Measurements from ENCODE around the gene ABCF3. TPM values are rescaled to one million over a fixed set of nuclear protein-coding genes. Genes with fewer than 3 reads are reported as not detected.
A peak's percentile ranks its signal among the peaks of the same experiment; 100 is the strongest.
"Not testable (repeated sequence)": the region's sequence is repeated elsewhere in the genome, so short reads cannot be mapped to it uniquely, and the experiment has no call there.

ABCF3 gene, protein sequence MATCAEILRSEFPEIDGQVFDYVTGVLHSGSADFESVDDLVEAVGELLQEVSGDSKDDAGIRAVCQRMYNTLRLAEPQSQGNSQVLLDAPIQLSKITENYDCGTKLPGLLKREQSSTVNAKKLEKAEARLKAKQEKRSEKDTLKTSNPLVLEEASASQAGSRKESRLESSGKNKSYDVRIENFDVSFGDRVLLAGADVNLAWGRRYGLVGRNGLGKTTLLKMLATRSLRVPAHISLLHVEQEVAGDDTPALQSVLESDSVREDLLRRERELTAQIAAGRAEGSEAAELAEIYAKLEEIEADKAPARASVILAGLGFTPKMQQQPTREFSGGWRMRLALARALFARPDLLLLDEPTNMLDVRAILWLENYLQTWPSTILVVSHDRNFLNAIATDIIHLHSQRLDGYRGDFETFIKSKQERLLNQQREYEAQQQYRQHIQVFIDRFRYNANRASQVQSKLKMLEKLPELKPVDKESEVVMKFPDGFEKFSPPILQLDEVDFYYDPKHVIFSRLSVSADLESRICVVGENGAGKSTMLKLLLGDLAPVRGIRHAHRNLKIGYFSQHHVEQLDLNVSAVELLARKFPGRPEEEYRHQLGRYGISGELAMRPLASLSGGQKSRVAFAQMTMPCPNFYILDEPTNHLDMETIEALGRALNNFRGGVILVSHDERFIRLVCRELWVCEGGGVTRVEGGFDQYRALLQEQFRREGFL
- polyA plus RNA-seq (ENCODE audit: insufficient read length) = 53.2 TPM

DNA sequence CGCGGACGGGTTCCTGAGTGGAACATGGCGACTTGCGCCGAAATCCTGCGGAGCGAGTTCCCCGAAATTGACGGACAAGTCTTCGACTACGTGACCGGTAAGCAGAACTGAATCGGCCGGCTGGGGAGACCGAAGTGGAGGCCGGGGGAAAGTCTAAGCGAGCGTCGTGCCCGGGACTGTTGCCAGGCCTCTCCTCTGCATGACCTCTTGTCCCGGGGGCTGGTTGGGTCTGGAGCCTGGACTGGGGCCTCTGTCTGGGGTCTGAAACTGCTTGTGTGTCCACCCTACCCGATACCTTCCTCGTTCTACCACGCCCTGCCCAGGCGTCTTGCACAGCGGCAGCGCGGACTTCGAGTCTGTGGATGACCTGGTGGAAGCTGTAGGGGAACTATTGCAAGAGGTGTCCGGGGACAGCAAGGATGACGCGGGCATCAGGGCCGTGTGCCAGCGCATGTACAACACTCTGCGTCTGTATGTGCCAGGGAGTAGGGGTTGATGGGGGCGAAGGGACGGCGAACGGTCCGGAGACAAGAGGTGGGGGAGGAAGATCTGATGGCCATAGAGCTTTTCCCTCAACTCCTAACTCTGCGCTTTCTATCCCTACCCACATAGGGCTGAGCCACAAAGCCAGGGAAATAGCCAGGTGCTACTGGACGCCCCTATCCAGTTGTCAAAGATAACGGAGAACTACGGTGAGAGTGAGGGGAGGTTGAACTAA is at the start of gene ABCF3:
ABCF3 (plus strand) TSS at position 16 of the 718 bp plus-strand sequence; CDS start at position 25, 9 bp downstream.
- no peak for DNase-seq (ENCODE audit: low read depth)

DNA sequence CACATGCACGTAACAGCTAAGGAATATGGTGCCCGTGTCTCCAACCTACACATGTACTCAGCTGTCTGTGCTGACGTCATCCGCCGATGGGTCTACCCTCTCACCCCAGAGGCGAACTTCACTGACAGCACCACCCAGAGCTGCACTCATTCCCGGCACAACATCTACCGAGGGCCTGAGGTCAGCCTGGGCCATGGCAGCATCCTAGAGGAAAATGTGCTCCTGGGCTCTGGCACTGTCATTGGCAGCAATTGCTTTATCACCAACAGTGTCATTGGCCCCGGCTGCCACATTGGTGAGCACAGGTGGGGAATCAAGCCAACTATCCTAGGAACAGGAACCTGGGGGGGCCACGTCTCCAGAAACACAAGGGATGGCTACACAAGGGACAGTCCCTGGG is 45.6 kb upstream of the ABCF3 start:
- no peak for DNase-seq (ENCODE audit: low read depth)

DNA sequence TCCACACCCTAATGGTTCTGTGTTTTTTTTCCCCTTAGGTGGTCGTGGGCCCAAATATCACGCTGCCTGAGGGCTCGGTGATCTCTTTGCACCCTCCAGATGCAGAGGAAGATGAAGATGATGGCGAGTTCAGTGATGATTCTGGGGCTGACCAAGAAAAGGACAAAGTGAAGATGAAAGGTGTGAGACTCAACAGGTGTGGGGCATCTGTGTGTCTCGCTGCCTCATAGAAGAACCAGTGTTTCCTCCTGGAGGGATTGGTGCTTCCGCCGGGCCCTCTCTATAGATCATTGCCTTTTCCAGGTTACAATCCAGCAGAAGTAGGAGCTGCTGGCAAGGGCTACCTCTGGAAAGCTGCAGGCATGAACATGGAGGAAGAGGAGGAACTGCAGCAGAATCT is 43.8 kb upstream of the ABCF3 start:
- no peak for DNase-seq (ENCODE audit: low read depth)

DNA sequence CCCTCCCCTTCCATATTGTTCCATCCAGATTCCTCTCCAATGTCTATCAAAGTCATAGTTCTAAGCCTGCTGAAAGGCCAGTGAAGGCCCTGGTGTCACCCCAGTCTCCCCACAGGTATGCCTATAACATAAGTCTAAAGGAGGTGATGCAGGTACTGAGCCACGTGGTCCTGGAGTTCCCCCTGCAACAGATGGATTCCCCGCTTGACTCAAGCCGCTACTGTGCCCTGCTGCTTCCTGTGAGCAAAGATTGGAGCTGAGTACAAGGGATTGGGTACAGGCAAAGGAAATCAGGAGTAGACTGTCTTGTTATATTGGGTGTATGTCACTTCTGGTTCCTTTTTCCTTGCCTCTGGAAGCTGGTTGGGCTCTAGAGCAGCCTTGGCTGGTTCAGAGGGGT is 42.7 kb upstream of the ABCF3 start:
- DNase-seq (ENCODE audit: low read depth) = no peak

DNA sequence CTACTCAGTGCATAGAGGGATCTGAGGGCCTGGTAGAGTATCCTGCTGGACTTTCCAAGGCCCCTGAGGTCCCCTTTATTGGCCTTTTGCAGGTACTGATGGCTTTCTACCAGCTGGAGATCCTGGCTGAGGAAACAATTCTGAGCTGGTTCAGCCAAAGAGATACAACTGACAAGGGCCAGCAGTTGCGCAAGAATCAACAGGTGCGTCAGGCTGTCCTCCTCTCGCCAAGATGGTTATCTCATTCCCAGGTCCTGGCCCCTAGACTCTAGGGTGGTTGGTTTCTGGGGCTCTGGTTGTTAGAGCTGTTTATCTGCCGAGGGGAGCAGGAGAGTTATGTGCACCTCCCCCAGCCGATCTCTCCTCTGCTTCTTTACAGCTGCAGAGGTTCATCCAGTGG is 41.5 kb upstream of the ABCF3 start:
- no peak for DNase-seq (ENCODE audit: low read depth)

DNA sequence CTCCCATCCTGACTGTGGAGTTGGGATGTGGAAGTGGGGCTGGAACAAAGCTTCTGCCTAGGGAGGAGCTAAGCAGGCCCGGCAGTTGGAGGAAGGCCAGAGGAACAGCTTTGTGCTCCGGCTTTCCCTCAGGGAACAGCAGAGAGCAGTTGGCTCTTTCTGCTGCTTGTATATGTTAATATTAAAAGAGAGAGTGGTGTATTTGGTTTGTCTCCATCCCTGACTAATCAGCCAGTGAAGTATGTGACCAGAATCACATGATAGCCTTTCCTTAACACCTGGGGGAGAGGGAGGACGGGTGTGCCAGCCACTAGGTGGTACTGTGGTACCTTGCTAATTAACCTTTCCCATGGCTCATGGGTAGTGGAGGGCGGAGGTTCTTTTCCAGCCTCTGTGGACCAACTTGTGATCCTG is 40.9 kb upstream of the ABCF3 start:
- DNase-seq (ENCODE audit: low read depth) = peak; percentile 60

DNA sequence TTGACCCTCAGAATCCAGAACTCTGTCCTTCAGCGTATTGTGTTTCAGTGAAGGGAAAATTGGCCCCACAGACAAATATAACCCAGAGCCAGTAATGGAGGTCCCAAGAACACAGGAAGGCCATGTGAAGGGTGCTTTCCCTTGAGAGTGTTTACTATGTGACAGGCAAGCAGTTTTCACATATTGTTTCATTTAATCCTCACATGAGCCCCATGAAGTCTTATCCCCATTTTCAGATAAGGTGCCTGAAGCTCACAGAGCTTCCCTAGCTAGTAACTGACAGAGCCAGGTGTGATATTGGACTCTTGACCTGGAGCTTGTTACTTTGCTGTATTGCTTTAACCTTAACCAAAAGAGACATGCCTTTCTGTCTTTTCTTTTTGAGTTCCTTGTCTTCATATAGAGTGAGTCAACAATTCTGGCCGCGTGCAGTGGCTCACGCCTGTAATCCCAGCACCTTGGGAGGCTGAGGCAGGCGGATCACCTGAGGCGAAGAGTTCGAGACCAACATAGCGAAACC is 40.2 kb upstream of the ABCF3 start:
- no peak for DNase-seq (ENCODE audit: low read depth)

DNA sequence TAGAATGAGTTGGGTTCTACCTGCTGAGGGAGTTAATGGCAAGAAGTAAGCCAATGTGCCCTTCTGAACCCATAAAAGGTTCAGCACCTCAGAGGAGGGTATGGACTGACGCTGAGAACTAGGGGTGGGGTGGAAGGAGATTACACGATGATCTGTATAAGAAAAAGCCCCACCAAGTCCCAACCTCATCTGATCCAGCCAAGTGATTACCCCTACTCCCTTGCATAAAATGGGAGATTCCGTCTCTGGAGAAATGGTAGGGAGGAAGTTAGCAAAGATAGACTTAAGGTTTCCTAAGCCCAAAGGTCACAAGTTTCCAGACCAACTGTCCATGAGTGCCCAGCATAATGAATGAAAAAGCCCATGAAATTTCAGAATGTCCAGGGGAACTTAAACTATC is 37.9 kb upstream of the ABCF3 start:
- DNase-seq (ENCODE audit: low read depth) = no peak

DNA sequence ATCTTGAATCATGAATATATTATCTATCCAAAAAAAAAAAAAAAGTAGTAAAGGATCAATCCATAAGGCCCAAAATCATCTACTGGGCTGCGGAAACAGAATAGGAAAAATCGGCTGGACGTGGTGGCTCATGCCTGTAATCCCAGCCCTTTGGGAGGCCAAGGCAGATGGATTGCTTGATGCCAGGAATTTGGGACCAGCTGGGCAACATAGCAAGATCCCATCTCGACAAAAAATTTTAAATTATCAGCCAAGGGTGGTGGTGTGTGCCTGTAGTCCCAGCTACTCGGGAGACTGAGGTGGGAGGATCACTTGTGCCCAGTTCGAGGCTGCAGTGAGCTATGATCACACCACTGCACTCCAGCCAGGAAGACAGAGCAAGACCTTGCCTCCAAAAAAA is 36.9 kb upstream of the ABCF3 start:
- DNase-seq (ENCODE audit: low read depth) = no peak

DNA sequence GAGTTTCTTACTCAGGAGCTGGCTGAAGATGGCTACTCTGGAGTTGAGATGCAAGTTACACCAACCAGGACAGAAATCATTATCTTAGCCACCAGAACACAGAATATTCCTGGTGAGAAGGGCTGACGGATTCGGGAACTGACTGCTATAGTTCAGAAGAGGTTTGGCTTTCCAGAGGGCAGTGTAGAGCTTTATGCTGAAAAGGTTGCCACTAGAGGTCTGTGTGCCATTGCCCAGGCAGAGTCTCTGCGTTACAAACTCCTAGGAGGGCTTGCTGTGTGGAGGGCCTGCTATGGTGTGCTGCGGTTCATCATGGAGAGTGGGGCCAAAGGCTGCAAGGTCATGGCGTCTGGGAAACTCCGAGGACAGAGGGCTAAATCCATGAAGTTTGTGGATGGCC is 36.2 kb upstream of the ABCF3 start:
- not testable (repeated sequence) for DNase-seq (ENCODE audit: low read depth)

DNA sequence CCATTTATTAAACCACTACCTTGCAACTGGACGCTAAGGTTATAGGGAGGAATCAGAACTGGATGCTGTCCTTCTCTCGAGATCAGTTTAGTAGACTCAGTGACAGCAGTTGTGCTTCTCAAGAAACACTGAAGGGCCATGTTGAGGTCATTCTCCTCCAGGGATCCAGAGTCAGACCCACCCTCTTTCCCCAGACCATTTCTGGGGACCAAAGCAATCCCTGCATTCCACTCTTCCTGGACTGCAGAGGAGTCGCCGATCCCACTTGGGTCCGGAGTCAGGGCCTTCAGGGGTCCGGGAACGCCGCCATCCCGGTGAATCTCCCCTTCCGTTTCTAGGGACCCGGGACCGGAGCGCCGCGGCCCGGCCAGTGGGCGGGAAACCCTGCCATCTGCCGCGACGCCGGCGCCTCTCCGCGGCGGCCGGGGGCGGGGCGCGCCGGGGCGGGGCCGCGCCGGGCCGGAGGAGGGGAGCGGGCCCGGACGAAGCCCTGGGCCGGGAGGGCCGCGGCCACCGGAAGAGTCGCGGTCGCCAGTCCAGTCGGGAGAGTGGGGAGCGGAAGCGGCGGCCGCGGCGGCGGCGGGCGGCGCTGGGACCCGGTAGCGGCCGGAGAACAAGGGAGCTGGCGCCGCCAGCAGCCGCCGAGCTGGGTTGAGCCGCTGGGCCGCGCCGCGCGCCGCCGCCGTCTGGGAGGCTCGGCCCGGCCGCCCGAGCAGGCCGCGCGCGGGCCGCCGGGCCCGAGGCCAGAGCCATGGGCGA is 30.9 kb upstream of the ABCF3 start, which contains the start of gene DVL3:
DVL3 (plus strand) TSS at position 493 of the 759 bp plus-strand sequence; CDS start at position 752, 259 bp downstream.
- no peak for DNase-seq (ENCODE audit: low read depth)

DNA sequence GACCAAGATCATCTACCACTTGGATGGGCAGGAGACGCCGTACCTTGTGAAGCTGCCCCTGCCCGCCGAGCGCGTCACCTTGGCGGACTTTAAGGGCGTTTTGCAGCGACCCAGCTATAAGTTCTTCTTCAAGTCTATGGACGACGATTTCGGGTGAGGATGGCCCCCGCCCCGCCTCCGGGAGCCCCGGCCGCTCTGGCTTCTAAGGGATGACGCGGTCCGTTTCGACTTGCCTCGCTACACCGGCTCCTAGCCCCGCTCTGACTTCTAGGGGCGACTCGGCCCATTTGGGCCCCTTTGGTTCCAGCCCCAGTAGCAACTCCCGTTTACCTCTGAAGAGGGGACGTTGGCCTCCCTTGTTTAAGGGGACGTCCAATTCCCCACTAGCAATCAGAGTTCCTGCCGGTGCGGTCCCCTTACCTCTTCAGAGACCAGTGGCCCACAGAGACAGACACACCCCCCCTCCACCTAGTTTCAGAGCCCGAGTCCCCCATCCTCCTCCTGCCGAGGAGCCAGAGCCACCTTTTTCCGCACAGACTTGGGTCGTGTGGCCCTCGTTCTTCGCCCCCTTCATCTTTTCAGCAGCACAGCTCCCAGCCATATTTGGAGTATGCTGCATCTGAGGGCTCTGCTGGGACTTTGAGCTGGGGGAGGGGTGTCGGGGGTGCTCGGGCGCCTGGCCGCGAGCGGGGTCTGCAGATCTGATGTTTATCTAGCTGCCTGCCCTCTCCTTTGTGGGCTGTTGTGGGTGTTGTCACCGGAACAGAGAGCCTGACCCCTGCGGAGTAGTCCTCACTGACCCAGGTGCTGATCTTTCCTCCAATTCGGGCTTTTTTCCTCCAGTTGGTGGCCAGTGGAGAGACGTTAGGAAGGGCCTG is 30.1 kb upstream of the ABCF3 start:
- DNase-seq (ENCODE audit: low read depth) = no peak

DNA sequence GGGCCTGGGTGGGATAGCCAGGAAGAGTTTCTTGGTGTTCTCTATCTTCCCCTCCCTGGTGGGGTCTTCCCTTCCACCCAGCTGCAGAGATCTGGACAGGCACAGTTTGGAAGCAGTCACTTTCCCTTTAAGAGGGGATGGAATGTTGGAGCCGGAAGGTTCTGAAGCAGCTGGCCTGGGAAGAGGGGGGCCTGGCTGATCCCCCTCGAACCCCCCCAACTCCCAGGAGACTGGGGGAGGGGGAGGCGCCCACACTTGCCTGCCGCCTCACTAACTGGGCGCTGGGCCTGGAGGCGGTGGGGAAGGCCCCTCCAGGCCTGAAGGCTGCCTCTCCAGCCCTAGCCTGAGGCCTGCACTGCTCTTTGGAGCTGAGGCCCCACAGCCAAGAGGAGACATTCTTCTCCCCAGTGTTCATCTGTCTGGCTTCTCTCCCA is 29.5 kb upstream of the ABCF3 start:
- no peak for DNase-seq (ENCODE audit: low read depth)

DNA sequence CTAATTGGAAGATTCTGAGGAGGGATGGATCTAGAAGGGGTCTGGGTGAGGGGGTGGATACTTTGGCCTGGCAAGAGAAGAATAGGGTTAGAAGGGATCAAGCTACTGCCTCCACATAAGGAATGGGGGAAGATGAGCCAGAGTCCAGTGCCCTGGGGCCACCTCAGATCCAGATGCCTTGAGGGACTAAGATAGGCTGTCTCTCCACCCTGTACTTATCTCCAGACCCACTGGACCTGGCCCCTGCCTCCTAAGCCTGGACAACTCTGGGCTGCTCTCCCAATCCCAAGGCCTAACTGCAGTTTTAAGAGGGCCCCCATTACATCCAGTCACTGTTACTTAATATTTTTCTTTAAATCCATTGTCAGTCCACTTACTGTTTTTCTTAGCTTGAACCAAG is 28.8 kb upstream of the ABCF3 start:
- DNase-seq (ENCODE audit: low read depth) = no peak

DNA sequence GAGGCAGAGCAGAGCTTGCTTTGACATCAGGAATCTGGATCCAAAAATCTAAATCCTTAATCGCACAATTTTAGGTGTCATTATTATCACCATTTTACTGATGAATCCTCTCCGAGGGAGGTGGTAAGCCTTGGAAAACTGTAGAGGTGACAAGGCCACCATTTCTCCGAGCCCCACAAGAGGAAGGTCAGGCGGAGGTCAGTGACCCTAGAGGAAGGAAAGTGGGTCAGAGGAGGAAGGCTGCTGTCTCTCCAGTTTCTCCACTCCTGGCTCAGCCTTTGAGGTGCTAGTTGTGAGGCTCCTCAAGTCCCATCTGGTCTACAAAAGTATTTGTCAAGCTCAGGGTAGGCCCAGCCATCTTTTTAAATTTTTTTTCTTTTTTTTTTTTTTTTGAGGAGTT is 27.6 kb upstream of the ABCF3 start:
- no peak for DNase-seq (ENCODE audit: low read depth)

DNA sequence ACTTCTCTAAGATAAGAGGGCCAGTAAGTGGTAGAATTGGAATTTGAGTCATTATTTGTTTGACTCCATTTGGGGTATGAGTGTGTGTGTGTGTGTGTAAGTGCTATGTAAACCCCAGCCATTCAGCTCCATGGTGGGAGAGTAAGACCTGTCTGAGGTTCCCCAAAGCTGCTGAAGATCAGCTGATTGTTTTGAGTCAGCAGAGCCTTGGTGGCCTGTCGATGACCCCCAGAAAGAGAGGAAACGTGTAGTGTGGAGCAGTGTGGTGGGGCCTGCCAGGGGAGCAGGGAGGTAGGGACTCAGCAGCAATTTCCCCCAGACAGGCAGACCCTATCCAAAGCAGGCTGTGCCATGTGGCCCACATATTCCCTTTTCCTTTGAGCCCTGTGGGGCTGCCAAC is 25.5 kb upstream of the ABCF3 start:
- no peak for DNase-seq (ENCODE audit: low read depth)

DNA sequence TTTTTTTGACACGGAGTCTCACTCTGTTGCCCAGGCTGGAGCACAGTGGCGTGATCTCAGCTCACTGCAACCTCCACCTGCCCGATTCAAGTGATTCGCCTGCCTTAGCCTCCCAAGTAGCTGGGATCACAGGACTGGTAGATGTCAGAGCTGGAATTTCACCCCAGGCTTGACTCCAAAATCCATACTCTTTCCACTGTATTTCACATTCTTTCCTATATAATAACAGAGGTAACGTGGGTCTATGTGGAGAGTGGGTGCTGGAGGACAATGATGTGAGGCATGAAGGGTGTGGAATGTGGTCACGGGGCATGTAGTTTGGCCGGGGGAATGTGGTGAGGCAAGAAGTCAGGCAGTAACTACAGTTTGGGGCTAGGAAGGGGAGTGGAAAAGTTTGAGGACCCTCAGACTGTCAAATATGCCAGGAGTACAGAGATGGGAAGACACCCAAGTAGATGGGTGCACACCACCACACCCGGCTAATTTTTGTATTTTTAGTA is 23.4 kb upstream of the ABCF3 start:
- not testable (repeated sequence) for DNase-seq (ENCODE audit: low read depth)

DNA sequence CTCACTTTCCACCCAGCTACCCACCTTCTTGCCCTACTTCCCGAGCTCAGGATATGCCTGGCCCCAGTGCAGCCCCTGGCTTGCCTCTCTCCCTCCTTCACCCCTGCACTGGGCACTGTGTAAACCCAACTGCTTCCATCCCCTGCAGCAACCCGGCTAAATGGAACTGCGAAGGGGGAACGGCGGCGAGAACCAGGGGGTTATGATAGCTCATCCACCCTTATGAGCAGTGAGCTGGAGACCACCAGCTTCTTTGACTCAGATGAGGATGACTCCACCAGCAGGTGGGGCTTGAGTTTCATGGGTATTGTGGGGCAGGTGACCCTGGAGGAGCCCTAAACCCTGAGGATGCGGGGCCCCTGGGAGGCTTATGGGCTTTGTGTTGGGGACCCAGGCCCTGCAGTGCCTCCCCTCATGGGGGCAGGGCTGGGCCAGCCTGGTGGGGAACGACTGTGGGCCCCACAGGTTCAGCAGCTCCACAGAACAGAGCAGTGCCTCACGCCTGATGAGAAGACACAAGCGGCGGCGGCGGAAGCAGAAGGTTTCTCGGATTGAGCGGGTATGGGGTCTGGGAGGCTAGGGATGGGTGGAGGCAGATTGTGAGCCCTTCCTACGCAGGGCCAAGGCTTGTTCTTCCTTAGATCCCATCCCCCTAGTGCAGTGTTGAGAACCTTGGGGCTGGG is 21.2 kb upstream of the ABCF3 start:
- no peak for DNase-seq (ENCODE audit: low read depth)

DNA sequence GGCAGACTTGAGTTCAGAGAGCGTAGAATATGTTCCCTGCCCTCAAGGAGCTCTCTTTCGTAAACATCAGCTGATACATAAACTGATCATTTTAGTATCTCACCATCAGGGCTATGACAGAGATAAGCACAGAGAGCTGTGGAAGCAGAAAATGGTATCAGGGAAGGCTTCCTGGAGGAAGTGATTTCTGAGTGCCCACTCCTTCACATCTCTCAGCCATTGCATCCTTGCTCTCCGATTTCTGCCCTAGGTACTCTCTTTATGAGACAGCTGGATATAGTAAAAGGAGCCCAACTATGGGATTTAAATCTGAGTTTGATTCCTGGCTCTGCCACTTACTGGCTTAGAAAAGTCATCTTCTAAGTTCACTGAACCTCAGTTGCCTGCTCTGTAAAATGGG is 20.5 kb upstream of the ABCF3 start:
- no peak for DNase-seq (ENCODE audit: low read depth)

DNA sequence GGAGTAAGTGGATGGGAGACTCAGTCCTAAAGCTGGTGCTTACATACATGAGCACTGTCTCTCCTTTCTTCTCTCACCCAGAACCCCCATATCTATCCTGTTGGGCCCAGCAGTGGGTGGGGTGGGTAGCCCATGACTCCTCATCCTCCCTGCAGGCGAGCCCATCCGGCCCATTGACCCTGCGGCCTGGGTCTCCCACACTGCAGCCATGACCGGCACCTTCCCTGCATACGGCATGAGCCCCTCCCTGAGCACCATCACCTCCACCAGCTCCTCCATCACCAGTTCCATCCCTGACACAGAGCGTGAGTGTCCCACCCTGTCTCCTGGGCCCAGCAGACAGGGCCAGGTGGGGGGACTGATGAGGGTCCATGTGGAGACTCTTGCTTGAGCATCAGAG is 19.3 kb upstream of the ABCF3 start:
- no peak for DNase-seq (ENCODE audit: low read depth)
